Inferior parietal cortex (tissue), 1 donor: Measurements from ENCODE around the gene FREM1.

Experiments used
- DNase-seq: peaks from one replicate; pipeline ENCODE4 v3.0.0-alpha.2; 2016; ENCODE audit errors: extremely low spot score

FREM1 gene

DNA sequence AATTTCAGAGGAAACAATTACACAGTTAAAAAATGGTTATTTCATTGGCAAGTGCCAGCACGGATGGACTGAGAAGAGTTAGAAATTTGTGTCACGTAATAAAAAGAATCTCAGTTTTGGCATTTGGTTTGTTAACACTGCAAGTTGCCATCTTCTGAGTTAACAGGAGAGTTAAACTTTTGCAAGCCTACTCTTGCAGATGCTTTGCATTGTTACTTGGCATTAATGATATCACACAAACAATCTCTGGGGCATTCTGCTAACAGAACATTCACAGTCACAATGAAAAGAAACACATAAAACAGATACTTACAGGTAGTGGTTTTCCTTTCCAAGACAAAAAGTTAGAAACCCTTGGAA, 647 bp downstream of the FREM1 start:
- no peak for DNase-seq

DNA sequence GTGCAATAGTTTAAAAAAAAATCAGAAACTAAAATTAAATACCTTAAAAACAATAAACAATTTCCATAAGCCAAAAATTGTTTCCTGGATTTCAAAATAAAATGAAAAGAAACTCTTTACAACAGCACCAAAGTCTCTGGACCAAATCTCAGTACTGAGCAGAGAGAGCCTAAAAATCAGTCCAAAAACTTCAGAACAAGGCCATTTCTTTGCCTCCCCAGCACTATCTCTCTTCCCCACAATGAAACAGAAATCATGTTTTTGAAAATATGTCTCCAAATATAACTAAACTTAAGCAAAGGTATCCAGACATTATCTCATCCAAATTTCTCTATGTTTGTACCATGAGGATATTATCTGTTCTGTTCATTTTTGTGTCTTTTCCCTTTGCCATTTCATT, 1.0 kb downstream of the FREM1 start:
- DNase-seq: no peak

DNA sequence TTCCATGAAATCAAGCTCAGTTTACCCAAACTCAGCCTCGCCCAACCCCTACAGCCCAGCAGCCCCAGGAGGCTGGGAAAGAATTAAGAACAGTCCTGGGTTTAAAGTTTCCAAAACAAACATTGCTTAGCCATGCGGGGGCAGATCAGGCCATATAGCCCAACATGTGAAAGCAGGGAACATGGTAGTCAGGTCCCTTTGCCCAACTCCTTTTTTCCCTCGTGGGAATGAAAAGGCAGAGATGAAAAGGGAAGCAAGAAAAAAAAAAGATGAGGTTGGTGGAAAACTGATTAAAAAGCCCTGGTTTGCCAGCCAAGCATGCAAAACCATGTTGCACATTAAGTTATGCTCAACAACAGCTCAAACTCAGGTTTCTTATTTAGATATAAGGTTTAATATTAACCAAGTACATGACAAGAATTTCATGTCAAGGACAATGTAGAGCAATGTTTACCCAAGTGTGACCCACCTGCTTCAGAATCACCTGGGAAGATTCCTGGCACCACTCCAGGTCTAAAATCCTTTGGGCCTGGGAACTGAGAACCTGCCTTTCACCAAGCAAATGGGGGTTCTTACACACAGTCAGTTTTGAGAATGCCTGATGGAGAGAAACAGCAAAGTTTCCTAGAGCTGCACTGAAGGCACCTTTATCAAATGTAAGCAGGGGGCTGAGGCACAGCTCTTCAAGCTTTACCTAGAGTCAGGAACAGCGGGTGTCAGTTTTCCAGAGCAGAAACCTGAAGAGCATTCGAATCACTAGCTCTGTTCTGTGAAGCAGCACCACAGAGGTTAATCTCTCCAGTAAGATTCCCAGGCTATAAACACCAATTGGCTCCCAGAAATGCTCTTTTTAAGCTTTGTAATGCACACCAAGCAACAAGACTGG, 1.7 kb downstream of the FREM1 start:
- DNase-seq: no peak

DNA sequence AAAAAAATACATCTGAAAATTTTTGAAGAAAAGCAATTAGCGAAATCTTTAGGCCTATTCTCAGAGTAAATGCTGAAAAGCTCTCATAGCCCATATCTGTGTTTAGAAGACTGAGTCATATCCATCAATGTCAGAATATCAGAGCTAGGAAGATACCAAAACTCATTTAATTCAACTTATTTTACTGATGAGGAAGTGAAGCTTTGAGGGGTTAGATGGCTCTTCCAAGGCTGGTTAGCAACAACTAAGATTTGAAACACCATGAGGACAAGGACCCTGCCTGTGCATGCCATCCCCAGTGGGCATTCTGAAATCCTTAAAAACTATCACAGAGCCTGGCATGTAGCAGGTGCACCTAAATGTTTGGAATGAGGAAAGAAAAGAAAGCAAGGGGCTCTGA, 2.5 kb downstream of the FREM1 start:
- DNase-seq: no peak

DNA sequence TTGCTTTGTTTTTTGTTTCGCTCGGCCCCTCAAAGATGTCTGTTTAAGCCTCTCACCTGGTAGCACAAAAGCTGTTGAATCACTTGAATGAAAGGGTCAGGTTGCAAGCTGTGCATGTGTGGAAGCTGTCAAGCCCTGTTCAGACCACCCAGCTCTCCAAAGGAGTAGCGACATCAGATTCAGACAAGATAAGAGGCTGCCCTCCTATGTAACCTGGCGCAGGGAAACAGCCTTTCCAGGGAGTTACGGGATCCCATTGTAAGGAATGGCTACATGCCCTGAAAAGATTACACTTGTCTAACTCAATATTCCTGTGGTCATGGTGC, 2.9 kb downstream of the FREM1 start:
- DNase-seq: no peak

DNA sequence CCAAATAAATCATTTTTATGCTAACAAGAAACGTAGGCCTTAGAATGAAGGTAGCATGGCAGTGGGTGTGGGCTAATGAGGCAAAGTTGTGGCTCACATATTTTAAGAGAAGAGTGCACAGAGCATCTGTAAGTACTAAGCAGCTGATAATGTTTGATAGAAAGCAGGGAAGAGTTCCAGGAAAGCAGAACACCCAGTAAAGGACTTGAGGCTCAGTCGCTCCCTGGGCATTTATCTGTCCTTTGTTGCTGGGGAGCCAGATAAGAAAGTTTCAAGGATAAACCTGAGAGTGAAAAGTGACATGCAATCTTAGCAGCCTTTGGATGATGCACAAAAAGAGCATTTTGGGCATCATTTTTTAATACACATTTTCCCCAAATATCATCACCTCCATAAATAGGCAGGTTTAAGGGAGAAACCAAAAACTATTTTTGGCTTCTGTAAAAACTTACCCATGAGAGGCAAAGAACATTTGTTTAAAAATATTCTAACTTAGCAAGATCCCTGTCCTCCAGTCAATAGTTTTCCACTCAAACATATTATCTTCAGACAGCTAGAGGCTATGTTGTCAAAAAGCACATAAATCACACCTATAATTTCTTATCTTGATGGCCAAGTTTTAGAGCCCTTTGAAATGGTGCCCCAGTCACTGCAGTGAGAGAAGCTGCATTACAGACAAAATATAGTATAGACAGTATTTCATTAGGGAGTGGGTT, 3.4 kb downstream of the FREM1 start:
- DNase-seq: no peak

DNA sequence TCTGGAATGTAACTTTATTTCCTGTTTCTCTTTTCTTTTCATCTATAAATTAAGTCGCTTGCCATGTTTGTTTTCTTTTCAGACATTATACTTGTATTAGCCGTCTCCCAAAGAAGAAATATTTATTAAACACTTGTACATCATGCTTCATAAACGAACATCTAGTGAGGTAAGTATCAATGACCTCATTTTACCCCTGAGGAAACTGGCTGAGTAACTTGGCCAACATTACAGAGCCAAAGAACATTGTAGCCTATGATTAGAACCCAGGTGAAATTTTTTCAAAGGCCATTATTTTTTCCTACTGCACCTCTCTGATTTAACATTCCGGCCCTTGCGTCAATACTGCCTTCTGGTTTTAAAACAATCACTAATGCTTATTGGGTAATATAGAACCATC, 4.2 kb downstream of the FREM1 start:
- DNase-seq: no peak

DNA sequence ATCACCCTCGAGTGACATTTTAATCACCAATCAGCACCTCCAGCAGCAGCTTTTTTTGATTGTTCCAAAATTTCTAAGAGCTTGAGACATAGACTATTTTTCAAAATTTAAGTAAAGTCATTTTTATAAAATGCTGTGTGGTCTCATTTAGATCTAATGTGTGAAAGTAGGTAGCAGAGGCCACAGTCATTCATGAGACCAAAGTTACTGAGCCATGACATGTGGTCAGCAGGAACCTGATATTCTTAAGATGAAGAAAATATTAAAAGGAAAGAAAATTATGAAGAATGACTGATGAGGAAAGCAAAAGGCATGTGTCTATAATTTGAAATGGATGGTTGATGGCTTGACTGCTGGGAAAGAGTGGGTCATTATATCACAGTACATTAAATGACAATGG, 7.2 kb downstream of the FREM1 start:
- DNase-seq: no peak

DNA sequence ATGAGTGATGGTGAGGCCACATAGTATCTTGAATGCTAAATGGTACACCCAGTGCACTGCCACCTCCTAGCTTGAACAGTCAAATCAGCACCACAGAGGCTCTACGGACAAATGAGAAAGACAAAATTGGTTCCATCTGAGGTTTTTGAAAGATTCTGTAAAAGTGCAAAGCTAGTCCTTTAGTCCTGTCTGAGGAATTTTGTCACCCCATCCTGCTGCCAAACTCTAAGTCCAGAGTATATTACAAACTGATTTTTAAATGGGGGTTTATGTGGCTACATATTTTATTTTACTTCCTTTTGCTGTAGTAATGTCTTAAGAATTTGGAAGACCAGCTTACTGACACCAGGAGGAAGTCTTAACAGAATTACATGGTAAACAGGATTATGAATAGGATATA, 7.7 kb downstream of the FREM1 start:
- no peak for DNase-seq

DNA sequence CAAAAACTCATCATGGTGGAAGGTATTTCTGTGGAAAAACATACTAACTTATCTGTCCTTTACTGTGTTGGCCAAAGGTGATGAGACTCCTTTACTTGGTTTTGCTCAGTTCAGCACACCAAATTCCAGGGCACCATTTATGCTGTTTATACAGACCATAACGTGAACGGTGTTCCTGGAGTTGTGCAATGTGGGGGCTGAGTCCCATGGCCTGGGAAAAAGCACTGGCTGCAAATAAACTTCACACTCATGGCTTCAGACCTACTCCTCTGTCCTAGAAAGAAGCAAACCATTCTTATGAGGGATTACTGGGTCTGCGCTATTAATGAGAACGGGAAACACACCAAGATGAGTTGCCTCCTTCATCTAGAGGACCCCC, 10.4 kb downstream of the FREM1 start:
- no peak for DNase-seq

DNA sequence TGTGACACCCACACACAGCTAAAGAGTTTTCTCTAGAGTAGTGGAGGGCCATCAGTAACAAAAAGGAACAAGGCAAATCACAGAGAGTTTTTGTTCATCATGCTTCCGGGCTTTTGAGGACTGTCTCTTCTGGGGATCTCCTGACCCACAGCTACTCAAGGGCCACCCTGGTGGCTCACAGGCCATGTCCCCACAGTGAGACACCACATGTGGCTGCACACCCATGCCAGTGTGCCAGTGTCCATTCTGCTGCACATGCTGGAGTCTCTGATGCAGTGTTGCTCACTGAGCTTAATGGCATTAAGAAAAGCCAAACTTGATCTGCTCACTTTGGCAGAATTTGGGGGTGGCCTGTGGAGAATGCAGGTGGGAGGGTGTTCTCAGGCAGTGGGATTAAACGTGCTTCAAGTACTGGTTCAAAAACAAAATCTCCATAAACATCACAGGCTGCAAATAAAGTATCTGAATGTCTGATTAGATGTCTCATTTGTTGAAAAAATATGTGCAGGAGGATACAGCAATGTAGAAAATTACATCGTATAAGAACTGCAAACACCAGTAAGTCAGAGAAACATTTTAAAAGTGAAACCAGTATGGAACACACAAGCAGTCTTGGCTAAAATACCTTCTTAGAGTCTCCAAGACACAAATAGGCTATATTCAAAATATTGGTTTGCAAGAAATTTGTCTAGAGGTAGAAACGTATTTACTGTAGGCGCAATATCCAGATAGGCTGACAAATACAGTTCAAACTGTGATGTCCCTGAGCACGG, 11.0 kb downstream of the FREM1 start:
- no peak for DNase-seq

DNA sequence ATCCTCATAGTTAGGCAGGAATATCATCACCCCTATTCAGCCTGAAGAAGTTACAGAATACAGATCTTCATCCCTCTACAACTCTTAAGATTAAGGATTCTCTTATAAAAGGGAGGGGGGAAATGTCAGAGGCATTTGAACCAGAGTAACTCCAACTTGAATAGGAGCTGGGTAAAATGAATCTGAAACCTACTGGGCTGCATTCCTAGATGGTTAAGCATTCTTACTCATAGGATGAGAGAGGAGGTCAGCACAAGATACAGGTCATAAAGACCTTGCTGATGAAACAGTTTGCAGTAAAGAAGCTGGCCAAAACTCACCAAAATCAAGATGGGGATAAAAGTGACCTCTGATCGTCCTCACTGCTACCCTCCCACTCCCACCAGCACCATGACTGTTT, 14.4 kb downstream of the FREM1 start:
- no peak for DNase-seq

DNA sequence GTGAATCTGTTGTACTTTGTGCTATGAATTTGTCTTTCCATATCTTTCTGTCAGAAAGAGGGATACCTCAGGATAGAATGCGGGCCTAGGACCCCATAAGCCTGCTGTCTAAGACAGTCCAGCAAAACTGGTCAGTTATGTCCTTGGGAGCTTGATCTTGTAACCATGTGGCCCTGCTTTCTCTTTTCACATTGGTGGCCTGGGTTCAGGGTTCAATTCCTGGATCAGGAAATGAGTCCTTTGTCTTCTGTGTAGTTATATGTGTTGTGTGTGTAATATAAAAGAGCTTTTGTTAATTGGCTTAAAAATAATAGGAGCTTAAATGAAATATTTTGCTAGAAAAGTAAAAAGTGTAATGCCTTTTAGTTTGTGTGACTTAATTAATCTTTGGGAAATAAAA, 16.9 kb downstream of the FREM1 start:
- no peak for DNase-seq

DNA sequence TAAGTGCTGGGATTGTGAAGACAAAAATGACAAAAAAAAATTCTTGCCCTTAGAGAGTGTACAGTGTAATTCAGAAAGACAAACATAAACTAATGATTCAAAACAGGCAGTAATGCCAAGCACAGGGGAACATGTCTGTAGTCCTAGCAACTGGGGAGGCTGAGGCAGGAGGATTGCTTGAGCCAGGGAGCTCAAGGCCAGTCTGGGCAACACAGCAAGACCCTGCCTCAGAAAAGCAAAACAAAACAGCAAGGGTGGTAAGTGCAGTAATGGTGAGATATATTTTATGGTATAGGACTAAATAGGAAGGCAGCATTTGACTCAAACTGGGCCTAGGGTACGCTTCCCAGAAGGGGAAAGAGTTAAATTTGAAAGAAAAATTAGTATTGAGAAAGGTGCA, 18.9 kb downstream of the FREM1 start:
- DNase-seq: no peak

DNA sequence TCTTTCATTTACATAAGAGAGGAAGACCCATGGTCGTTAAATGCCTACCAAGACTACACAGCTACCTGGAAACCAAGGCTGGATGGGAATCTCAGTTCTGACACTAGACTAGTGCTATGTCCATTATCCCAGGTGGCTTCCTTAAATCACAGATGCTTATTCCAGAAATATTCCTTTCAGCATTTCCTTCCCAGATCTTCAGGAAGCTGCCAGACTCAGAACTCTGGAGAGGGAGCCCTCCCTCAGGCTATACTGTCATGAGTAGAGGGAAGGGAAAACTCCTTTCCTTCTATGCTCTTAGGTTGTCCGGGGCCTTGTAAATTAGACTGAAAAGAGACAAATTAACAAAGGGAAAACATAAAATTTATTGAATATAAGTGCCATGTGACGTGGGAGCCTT, 20.8 kb downstream of the FREM1 start:
- no peak for DNase-seq

DNA sequence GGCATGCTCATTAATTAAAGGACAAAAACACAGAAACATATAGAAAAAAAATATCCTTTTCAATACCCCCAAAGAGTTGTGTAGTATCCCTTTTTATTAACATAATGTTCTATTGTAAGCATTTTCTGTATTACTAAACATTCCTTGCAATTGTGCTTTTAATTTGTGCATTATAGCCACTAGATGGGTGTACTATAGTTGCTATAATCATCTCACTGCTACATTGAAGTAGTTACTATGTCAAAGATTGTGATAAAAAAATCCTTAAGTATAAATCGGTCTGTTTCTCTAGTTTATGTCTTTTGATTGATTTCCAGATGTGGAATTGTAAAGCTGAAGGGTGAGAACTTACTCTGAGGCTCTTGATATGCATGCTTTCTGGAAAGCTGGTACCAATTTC, 21.4 kb downstream of the FREM1 start:
- DNase-seq: no peak

DNA sequence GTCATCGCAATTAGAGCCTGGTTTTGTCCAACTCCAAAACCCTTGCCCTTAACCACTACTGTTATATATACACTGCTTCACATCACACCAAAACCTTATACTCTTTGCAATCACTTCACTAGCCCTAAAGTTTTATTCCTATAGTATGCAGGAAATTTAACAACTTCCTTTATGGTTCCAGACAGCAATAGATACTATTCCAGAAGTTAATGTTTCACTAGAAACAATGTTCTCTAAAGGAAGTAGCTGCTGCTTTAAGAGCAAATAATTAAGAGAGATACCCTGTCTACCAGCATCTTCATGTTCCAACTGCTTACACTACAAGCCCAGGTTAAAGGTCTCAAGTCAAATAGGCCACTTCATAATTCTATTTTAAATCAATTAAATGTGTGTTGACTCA, 22.0 kb downstream of the FREM1 start:
- no peak for DNase-seq

DNA sequence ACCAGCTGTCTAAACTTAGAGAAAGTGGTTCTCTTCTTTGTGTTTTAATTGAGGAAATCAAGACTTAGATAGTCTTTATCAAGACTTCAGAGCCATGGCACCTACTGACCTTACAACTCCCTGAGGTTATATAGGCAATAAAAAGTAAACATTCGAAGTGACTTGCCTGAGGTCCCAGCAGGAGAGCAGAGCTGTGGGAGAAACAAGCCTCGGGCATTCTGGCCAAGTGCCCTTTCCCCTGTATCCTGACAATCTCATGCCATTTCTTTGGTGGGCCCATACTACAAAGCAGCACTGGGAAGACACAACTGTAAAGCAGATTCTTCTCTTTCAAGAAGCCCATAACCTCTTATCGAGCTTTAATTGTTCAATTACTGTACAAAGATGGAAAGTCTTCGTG, 23.1 kb downstream of the FREM1 start:
- DNase-seq: no peak

DNA sequence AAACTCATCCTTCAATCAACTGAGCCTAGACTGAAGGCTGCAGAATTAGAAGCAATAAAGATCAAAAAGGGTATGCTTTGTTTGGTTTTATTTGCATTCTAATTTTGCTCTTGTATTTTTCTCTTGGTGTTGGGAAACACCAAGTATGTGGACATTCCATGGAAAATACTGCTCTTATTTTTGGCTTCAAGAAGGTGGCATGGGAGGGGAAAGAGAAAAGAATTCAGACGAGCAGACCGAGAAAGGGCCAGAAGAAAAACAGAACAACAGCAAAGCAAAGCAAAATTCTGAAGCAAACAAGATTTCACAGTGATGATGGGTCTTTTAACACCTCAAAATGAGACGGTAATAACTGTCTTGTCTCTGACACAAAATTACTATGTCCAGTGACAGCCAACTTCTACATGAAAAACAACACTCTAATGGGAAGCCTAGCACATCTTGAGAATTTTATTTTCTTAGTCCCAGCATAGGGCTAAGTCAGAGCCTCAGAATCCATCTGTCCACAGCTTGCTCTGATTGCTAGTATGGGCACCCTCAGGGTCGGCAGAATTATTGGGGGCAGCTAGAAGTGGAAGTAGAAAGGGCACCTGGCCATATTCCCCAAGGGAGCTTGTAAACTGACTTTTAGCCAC, 26.8 kb downstream of the FREM1 start:
- no peak for DNase-seq

DNA sequence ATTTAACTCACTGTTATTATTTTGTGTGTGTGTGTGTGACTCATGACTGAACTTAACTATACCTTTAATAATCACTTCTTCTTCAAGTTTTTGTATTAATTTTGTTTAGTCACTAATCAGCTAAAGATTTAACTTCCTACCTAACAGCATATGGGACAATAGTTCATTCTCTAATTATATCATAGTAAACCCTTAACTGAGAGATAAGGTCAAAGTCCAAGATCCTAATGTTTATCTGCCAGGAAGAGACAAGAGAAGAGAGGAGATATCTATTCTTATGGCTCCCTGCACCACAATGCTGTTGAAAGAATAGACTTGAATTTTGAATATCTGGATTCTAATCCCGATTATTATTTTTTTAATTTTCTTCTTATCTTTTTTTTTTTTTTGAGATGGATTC, 28.1 kb downstream of the FREM1 start:
- no peak for DNase-seq

DNA sequence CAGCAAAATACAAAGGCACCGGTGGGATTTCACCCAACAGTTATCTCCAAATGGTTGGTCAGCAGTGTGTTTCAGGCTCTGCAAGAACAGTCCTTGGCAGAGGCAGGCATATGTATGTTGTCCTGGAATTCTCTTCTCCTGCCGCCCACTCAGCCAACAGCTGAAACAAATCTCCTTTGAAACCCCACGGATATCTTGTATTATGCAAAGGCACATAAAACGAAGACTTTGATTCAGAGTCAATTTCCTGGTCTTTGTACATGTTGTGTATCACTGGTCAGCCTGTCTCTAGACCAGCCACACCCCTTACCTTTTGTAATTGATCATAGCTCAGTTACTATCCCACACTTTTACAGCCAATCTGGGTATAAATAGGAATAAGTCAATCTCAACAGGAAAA, 29.2 kb downstream of the FREM1 start:
- no peak for DNase-seq

DNA sequence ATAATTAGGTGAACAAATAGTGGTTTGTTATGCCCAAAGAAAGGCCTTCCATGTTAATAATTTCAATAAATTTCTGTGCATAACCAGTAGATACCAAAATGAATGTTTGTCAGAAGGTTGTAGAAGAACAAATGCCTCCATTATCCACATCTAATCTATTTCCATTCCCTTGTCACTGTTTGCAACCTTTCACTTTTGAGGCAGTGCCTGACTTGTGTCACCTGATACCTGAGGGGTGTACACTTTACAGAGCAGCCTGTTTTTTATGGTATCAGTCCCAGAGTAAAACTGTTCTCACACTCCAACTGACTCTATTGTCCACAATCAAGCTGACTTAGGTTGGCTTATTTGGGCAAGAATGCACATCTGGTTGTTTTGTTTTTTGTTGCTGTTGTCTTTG, 40.1 kb downstream of the FREM1 start:
- no peak for DNase-seq

DNA sequence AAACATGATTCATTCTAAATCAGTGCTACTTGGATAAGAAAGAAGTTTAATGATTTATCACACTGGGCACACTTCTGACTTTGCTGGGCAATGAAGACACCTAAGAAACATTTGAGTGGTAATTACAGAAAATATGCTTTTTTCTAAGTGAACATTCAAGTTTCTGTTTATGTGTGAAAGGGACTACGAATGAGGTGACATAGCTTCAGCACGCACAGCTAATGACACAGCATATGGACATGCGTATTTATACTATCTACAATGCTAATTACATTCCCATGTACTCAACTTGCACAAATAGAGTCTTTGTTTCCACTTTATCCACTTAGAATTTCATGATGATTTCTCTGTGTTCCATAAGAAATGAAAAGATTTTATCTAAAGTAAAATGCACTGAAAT, 40.6 kb downstream of the FREM1 start:
- DNase-seq: no peak
